ENCODE data around the gene VPS52.

DNA sequence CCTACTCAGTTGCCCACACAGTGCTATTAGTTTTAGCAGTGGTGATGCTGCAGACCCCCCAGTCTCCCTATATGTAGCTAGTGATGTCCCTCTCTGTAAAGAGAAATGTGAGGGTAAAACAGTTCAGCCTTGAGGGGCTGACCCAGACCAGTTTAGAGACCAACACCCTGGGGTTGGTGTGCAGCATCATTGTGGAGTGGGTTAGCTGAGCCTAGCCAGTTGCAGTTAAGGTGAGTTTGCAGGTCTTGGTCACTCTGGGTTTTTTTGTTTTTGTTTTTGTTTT lies 4.8 kb upstream of the VPS52 start:
- TF ChIP-seq, protein P1, sequence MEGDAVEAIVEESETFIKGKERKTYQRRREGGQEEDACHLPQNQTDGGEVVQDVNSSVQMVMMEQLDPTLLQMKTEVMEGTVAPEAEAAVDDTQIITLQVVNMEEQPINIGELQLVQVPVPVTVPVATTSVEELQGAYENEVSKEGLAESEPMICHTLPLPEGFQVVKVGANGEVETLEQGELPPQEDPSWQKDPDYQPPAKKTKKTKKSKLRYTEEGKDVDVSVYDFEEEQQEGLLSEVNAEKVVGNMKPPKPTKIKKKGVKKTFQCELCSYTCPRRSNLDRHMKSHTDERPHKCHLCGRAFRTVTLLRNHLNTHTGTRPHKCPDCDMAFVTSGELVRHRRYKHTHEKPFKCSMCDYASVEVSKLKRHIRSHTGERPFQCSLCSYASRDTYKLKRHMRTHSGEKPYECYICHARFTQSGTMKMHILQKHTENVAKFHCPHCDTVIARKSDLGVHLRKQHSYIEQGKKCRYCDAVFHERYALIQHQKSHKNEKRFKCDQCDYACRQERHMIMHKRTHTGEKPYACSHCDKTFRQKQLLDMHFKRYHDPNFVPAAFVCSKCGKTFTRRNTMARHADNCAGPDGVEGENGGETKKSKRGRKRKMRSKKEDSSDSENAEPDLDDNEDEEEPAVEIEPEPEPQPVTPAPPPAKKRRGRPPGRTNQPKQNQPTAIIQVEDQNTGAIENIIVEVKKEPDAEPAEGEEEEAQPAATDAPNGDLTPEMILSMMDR (conservative IDR thresholded peaks at IDR 0.05): no peak
- TF ChIP-seq ZFX (IDR thresholded peaks at IDR 0.05): no peak

All from C4-2B (cell line).